Heart left ventricle (tissue), 13 donors: Measurements from ENCODE around the gene RPS6KA5.

ENCODE experiments used
- CTCF ChIP-seq, 12 donors: fragments of 200-600 bp; sonication (generic) in 4 of 12; IDR thresholded peaks; one replicate each; pipeline versions ENCODE4 v1.5.0 to v1.8.0; 2018 to 2022; ENCODE audit warnings: antibody characterized with exemption in 12 of 12, mild to moderate bottlenecking in 5 of 12
- POLR2A ChIP-seq, 2 donors: fragments of 450-650 bp; IDR thresholded peaks; one replicate each; pipeline ENCODE4 v1.6.1; 2017; ENCODE audit warnings: antibody characterized with exemption in 2 of 2, mild to moderate bottlenecking in 2 of 2, moderate library complexity in 2 of 2
- donor health status: ischemic (EF 13 %, LVEDD 7.1; RV severe dilation, severe dysfunction).
- donor health status: DM: no; HTN: yes; CAD: no.
- donor health status: DM: no; HTN: no; CAD: no.
- donor health status: ischemic (EF 25% LVEDD 6.9; RV normal size, moderate dysfunction).
- donor health status: ischemic (EF 25% LVEDD 5.7; RV mildly dilated, moderate dysfunction).
- donor health status: ischemic (EF 35%, LVEDD 5.7; RV mildly dilated, moderate dysfunction).
- donor health status: nonischemic (EF 11% LVEDD 7.7; RV severe dilation, severe dysfunction).
- donor health status: DM: yes; HTN: yes; CAD: no.
- donor health status: PGD.
- donor health status: ischemic (EF 29% LVEDD 5.4; RV normal size, mild dysfunction).
- donor health status: nonischemic (EF 23%, LVEDD 6.1; RV moderate dilation, normal function).

GRCh38 chr14:90819734-90820393 is 240.6 kb downstream of the RPS6KA5 start:
- TF ChIP-seq CTCF (IDR thresholded peaks at IDR 0.05) (no peak), POLR2A (IDR thresholded peaks at IDR 0.05) (no peak)
